Cardiac muscle cell (in vitro differentiated cells and primary cell): Measurements from ENCODE around the gene PLA2G6. TPM values are rescaled to one million over a fixed set of nuclear protein-coding genes. Genes with fewer than 3 reads are reported as not detected.

Experiments used
- DNase-seq, 2 donors: peaks; one replicate each; pipeline versions ENCODE4 v3.0.0 to v3.0.0-alpha.2; 2010 to 2017; ENCODE audit warnings: low read depth in 1 of 2, low spot score in 1 of 2
- H3K27ac ChIP-seq: fragments of 200-600 bp; sonication (generic); 2 replicates; pipeline ENCODE4 v1.5.1; 2016
- H3K27me3 ChIP-seq: fragments of 200-600 bp; sonication (generic); 2 replicates; pipeline ENCODE4 v1.6.0; 2016; ENCODE audit warnings: control low read depth
- H3K36me3 ChIP-seq: fragments of 200-600 bp; sonication (generic); 2 replicates; pipeline ENCODE4 v1.5.1; 2016; ENCODE audit warnings: control low read depth
- H3K4me1 ChIP-seq: fragments of 200-600 bp; sonication (generic); 2 replicates; pipeline ENCODE4 v1.8.1; 2017; ENCODE audit warnings: low read depth, mild to moderate bottlenecking, mixed run types
- H3K4me3 ChIP-seq: fragments of 200-600 bp; sonication (generic); 2 replicates; pipeline ENCODE4 v1.5.1; 2016; ENCODE audit warnings: mild to moderate bottlenecking
- H3K9me3 ChIP-seq: fragments of 200-600 bp; sonication (generic); 2 replicates; pipeline ENCODE4 v1.5.1; 2017; ENCODE audit warnings: low read depth, mild to moderate bottlenecking, control low read depth
- polyA plus RNA-seq: library from polyadenylated mRNA; unstranded; fragments of >200 nt; fragmentation: Nextera tagmentation; extraction: Ambion mirVana; gene quantifications from 2 replicates; pipeline ENCODE4 v1.2.1, GENCODE V29; 2016
- total RNA-seq: library from RNA; depleted of rRNA; stranded (reverse); fragments of >200 nt; gene quantifications from 2 replicates; pipeline ENCODE4 v1.2.3, GENCODE V29; 2016
- TF ChIP-seq, protein P1 (sequence below): IDR thresholded peaks from 2 replicates; pipeline ENCODE4 v1.5.1; 2012; ENCODE audit warnings: low read depth, mild to moderate bottlenecking, low read length

PLA2G6 gene
- total and polyA plus RNA-seq, 2 experiments from 2014 or later: 30.9 to 41.5 TPM

DNA sequence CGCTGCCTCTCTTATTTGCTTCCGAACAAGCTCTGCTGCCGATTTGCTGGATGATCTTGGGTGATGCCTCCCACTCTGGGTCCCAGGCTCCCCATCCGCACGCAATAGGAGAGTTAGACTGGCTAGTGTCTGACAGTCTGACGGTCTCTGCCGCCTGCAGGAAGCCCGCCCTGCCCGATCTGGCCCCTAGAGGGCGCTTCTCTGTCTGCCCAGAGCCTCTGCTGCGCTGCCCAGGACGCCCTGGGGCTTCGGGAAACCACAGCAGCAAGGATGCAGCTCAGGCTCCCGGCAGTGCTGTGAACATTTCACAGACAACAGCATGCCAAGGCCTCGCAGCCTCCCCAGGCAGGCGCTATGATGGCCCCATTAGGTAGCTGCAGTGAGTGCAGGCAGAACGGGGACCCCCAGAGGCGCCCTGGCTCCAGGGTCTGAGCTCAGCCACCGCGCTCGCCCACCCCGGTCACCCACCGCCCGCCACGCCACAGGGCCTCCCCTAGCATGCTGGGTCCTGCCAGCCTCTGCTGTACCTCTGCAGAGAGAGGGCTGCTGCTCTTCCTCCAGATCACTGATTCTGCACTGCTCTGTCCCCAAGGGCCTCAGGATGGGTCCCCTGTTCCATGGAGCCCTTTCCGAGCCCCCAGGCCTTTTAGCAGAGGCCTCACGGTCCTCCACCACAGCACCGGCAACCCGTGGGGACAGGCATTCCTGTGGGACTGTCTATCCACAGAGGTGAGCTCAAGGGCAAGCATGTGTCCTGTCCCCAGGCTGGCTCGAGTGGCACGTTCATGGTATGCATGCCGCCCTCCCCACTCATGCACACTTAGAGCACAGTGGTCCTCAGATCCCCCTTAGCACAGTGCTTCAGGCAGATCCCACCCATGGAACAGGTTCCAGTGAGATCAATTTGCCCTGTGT lies 66.9 kb downstream of the PLA2G6 start:
- Histone ChIP-seq H3K27me3 (no peaks in the 10 kb centered on the region), H3K27ac (no peak overlapping the region), H3K9me3 (no peaks in the 10 kb centered on the region), H3K4me3 (no peak overlapping the region), H3K4me1 (no peaks in the 10 kb centered on the region), H3K36me3 (no peaks in the 10 kb centered on the region)
- DNase-seq: peak; percentile 88 to 90
- TF ChIP-seq, protein P1, sequence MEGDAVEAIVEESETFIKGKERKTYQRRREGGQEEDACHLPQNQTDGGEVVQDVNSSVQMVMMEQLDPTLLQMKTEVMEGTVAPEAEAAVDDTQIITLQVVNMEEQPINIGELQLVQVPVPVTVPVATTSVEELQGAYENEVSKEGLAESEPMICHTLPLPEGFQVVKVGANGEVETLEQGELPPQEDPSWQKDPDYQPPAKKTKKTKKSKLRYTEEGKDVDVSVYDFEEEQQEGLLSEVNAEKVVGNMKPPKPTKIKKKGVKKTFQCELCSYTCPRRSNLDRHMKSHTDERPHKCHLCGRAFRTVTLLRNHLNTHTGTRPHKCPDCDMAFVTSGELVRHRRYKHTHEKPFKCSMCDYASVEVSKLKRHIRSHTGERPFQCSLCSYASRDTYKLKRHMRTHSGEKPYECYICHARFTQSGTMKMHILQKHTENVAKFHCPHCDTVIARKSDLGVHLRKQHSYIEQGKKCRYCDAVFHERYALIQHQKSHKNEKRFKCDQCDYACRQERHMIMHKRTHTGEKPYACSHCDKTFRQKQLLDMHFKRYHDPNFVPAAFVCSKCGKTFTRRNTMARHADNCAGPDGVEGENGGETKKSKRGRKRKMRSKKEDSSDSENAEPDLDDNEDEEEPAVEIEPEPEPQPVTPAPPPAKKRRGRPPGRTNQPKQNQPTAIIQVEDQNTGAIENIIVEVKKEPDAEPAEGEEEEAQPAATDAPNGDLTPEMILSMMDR: peak; percentile 93

DNA sequence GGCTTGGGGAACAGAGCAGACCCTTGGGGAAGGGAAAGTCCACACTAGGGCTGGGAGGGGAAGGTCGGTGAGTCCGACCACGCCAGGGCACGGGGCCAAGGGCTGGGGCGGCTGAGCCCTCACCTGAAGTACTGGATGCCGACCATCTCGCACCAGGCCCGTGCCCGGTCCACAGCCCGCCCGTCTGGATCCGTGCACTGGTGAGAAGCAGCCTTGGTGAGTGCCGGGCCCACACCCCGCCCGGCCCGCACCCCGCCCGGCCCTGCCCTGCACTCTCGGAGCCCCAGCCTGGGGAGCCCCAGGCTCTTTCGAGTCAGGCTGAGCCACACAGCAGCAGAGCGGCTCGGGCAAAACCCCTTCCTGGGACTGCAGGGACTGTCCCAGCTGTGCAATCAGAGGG lies 69.2 kb downstream of the PLA2G6 start:
- no peak for DNase-seq
- H3K27me3 ChIP-seq: no peaks in the 10 kb centered on the region
- no peak overlapping the region for H3K4me3 ChIP-seq
- no peaks in the 10 kb centered on the region for H3K36me3 ChIP-seq
- TF ChIP-seq, protein P1: no peak
- H3K27ac ChIP-seq: no peak overlapping the region
- H3K9me3 ChIP-seq: no peaks in the 10 kb centered on the region
- H3K4me1 ChIP-seq: no peaks in the 10 kb centered on the region

DNA sequence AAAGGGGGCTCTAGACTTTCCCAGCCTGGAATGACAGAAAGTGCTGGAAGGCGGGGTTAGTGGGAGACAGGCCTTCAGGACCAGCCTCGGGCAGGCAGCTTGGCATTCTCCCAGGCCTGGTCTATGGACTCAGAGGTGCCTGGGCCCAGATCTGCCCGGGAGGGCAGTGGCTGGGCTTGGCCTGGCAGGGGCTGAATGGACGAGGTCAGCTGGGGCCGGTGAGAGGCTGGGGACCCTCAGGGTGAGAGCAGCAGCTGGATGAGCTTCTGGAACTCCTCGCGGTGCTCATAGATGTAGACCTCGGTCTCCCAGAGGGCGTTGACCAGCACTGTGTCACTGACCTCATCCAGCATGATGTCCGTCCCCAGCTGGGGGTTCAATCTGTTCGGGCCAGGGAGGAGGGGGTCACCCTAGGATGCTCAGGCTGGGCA lies 69.7 kb downstream of the PLA2G6 start:
- Histone ChIP-seq H3K36me3 (no peaks in the 10 kb centered on the region), H3K9me3 (no peaks in the 10 kb centered on the region), H3K27ac (no peak overlapping the region), H3K4me3 (no peak overlapping the region), H3K4me1 (no peaks in the 10 kb centered on the region), H3K27me3 (no peaks in the 10 kb centered on the region)
- no peak for DNase-seq
- TF ChIP-seq, protein P1: no peak

DNA sequence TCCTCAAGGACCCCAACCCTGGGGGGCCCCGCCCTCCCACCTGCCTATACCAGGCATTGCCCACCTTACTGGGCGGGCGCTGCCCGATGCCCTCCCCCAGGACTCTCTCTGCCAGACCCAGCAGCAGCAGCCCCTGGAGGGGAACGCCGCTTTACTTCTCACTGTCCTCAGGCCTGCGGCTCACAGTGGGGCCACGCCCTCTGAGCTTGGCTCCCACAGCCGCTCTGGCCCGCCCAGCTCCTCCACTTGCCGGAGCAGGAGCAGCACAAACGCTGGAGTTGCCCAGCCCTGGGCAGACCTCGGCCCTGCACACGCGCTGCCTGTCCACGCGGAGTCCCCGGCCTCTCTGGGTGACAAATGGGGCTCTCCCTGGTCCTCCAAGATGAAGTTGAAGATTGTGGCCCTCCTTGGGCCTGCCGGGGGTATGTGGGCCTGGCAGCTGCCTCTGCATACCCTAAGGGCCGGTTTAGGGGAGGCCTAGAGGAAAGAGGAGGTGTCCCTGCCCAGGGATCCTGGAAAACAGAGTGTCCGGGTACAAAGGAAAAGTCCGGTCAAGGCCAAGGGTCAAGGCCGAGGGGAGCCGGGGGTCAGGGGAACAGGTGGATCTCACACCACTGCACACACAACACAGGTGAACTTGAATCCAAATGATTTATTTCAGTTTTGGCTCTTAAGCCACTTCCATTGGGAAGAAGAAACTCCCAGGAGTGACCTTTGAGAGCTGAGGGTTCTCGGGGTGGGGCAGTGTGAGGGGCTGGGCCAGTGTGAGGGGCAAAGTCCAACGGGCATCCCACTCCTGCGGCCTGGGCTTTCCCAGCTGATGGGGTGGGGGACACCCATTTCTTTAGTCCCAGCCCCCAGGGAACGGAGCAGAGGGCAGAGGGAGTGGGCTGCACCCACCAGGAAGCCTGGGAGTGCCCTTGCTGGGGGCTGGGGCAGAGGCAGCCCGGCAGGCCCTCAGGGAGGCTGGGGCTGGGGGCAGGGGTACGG lies 70.5 kb downstream of the PLA2G6 start:
- H3K4me1 ChIP-seq: no peaks in the 10 kb centered on the region
- no peak overlapping the region for H3K4me3 ChIP-seq
- H3K27ac ChIP-seq: no peak overlapping the region
- TF ChIP-seq, protein P1: no peak
- DNase-seq: no peak
- H3K9me3 ChIP-seq: no peaks in the 10 kb centered on the region
- H3K27me3 ChIP-seq: no peaks in the 10 kb centered on the region
- H3K36me3 ChIP-seq: no peaks in the 10 kb centered on the region

DNA sequence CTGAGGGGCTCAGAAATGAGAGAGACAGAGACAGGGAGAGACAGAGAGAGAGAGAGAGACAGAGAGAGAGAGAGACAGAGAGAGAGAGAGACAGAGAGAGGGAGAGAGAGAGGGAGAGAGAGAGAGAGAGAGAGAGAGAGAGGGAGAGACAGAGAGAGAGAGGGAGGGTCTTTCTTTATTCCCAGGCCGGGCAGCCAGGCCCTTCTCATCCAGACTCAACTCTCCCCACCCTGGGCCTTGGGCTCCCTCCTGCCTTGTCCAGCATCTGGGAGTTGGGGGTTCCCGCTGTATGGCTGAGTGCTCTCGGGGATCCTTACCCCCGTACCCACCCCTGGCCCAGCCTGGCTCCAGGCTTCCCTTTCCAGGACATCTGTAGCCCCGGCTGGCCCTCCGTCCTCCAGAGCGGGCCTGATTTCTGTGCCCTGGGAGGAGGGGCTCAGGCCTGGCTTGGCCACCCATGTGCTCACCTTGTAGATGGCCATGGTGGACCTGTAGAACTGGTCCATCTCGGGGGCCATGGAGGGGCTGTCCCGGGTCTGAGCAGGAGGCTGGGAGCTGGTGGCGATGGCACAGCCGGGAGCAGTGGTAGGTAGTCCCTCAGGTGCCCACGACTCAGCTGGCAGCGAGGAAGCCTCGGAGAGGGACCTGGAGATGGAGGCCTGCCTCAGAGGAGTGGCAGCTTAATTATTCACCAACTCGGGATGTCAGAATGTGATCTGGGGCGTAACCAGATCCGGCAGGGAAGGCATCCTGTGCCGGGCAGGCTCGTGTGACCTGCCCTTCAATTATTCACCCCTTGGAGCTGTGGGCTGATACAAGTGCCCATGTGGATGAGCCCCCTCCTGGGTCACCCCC lies 71.4 kb downstream of the PLA2G6 start, which contains the start of gene BAIAP2L2:
Gene BAIAP2L2, minus strand, starts transcription at position 677 of the 855 bp plus-strand sequence. Its CDS starts 159 bp downstream, at position 518.
- H3K27ac ChIP-seq: no peak within 1 kb of the TSS
- H3K4me3 ChIP-seq: no peak within 1 kb of the TSS
- no peak for DNase-seq
- H3K36me3 ChIP-seq: no peaks in the 10 kb centered on the region
- no peaks in the 10 kb centered on the region for H3K9me3 ChIP-seq
- H3K4me1 ChIP-seq: no peaks in the 10 kb centered on the region
- TF ChIP-seq, protein P1: no peak
- no peaks in the 10 kb centered on the region for H3K27me3 ChIP-seq
